CD4-positive, alpha-beta memory T cell (primary cell): ENCODE results near the gene FAT1. TPM values are rescaled to one million over a fixed set of nuclear protein-coding genes. Genes with fewer than 3 reads are reported as not detected.
A peak's percentile ranks its signal among the peaks of the same experiment; 100 is the strongest.

Source experiments
- CTCF ChIA-PET: fragments of 350-600 bp; sonication (Branson Sonifier 250); formaldehyde crosslinking; loops from one replicate; lab custom pipeline; 2021; ENCODE audit warnings: inconsistent platforms; ENCODE audit not compliant: partially characterized antibody; lab: Charles Lee
- POLR2A ChIA-PET: fragments of 350-600 bp; sonication (Branson Sonifier 250); formaldehyde crosslinking; loops from one replicate; lab custom pipeline; 2021; ENCODE audit not compliant: partially characterized antibody; lab: Charles Lee
- DNase-seq, 5 donors: peaks; one replicate each; pipeline versions ENCODE4 v3.0.0 to v3.0.0-alpha.2; 2020 to 2022; ENCODE audit warnings: mixed read lengths in 1 of 5
- H3K27ac ChIP-seq: one replicate; pipeline ENCODE4 v1.7.0; 2013; ENCODE audit warnings: low read depth, low read length
- H3K27me3 ChIP-seq: 2 replicates; pipeline ENCODE4 v1.7.0; 2013; ENCODE audit warnings: mild to moderate bottlenecking, low read length, moderate library complexity; ENCODE audit not compliant: insufficient read depth
- H3K36me3 ChIP-seq: 2 replicates; pipeline ENCODE4 v1.7.0; 2013; ENCODE audit warnings: mild to moderate bottlenecking, low read length, moderate library complexity; ENCODE audit not compliant: insufficient read depth
- H3K4me1 ChIP-seq: 2 replicates; pipeline ENCODE4 v1.7.0; 2013; ENCODE audit warnings: mild to moderate bottlenecking, low read length, moderate library complexity; ENCODE audit not compliant: insufficient read depth
- H3K4me3 ChIP-seq, 2 donors: one replicate each; pipeline ENCODE4 v1.7.0; 2013; ENCODE audit warnings: low read length in 2 of 2, mild to moderate bottlenecking in 1 of 2
- H3K9me3 ChIP-seq, 2 donors: one replicate each; pipeline ENCODE4 v1.7.0; 2013; ENCODE audit warnings: low read length in 2 of 2, control low read depth in 1 of 2; ENCODE audit not compliant: control insufficient read depth in 1 of 2
- H3K27ac Mint-ChIP-seq, 7 donors: one replicate each; pipeline ENCODE4 v1.8.0; 2020 to 2021; ENCODE audit warnings: mixed read lengths in 7 of 7, mild to moderate bottlenecking in 6 of 7, inconsistent platforms in 3 of 7, moderate library complexity in 3 of 7
- H3K27me3 Mint-ChIP-seq, 2 donors: one replicate each; pipeline ENCODE4 v1.8.0; 2020 to 2021; ENCODE audit warnings: mixed read lengths in 2 of 2
- H3K36me3 Mint-ChIP-seq, 2 donors: one replicate each; pipeline ENCODE4 v1.8.0; 2020 to 2021; ENCODE audit warnings: mixed read lengths in 2 of 2, inconsistent platforms in 1 of 2, mild to moderate bottlenecking in 1 of 2
- H3K4me1 Mint-ChIP-seq, 4 donors: one replicate each; pipeline ENCODE4 v1.8.0; 2020 to 2021; ENCODE audit warnings: mixed read lengths in 4 of 4, mild to moderate bottlenecking in 1 of 4
- H3K4me3 Mint-ChIP-seq, 8 donors: one replicate each; pipeline ENCODE4 v1.8.0; 2020 to 2021; ENCODE audit warnings: mixed read lengths in 8 of 8, mild to moderate bottlenecking in 7 of 8, moderate library complexity in 6 of 8, inconsistent platforms in 3 of 8
- H3K9me3 Mint-ChIP-seq, 8 donors: one replicate each; pipeline ENCODE4 v1.8.0; 2020 to 2021; ENCODE audit warnings: mixed read lengths in 8 of 8, mild to moderate bottlenecking in 5 of 8, inconsistent platforms in 3 of 8, moderate library complexity in 1 of 8
- intact Hi-C: fragments of 100-400 bp; cut with micrococcal nuclease; formaldehyde crosslinking; loops from one replicate; pipeline ENCODE4 v1.15.1; 2023
- polyA plus RNA-seq, 2 donors: library from polyadenylated mRNA; unstranded; fragments of 300-500 nt; fragmentation: Illumina TruSeq; gene quantifications; one replicate each; pipeline ENCODE4 v1.2.3, GENCODE V29; 2021
- total RNA-seq, 2 experiments: library from RNA; stranded (reverse); gene quantifications; one replicate each; pipeline ENCODE4 v1.2.3, GENCODE V29; 2021

Gene FAT1
- total and polyA plus RNA-seq, 4 experiments from 2014 or later: not detected

DNA sequence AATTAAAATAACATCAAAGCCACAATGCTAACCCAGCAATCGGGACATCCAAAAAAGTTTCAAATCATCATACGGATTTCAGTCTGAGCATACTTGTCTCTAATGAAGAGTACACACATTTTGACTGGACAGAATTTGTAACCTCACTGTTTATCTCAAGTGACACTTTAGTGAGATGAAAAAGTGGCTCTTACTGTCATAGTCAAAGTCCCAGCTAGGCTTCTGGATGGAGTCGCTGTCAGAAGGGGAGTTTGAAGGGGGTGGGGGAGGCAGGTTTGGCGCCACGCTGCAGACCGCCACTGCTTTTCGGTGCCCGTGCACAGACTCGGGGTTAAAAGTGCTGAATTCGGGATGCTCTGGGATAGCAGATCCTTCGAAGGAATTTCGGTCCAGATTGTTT lies 127.3 kb downstream of the FAT1 start:
- Histone ChIP-seq H3K36me3 (no peaks in the 10 kb centered on the region), H3K4me1 (no peaks in the 10 kb centered on the region), H3K4me3 (no peak overlapping the region), H3K9me3 (no peaks in the 10 kb centered on the region), H3K27me3 (no peaks in the 10 kb centered on the region), H3K27ac (no peak overlapping the region)
- intact Hi-C loops: no loop called here
- POLR2A ChIA-PET: no interaction called here
- H3K9me3 Mint-ChIP-seq: no peaks in the 10 kb centered on the region
- H3K27ac Mint-ChIP-seq: no peak overlapping the region
- no peaks in the 10 kb centered on the region for H3K36me3 Mint-ChIP-seq
- CTCF ChIA-PET: interaction anchor here (5.3 kb wide), 1 partner anchor 12 kb away, joined by 22 read pairs; no protein-coding TSS in a partner anchor
- H3K27me3 Mint-ChIP-seq: peaks cover 0 to 1% of the 10 kb centered on the region in 2 donors
- DNase-seq: no peak
- no peaks in the 10 kb centered on the region for H3K4me1 Mint-ChIP-seq
- H3K4me3 Mint-ChIP-seq: no peak overlapping the region

DNA sequence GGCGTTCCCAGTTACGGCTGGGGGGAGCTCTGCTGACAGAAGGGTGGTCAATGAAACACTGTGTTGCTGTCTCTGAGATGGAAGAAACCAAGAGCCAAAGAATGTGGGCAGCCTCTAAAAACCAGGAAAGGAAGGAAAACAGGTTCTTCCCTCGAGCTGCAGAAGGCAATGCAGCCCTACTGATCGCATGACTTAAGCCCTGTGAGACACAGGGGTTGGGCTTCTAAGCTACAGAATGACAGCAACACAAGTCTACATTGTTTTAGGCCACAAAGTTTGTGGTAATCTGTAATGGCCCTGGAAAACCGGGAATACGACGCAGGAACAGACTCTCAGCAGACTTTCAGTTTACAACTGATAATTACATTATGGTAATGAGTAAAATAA lies 130.1 kb downstream of the FAT1 start:
- Mint-ChIP-seq H3K4me3 (no peak overlapping the region), H3K9me3 (no peaks in the 10 kb centered on the region), H3K27me3 (peaks cover 0 to 1% of the 10 kb centered on the region in 2 donors), H3K36me3 (no peaks in the 10 kb centered on the region), H3K4me1 (no peaks in the 10 kb centered on the region), H3K27ac (no peak overlapping the region)
- H3K4me3 ChIP-seq: no peak overlapping the region
- H3K9me3 ChIP-seq: no peaks in the 10 kb centered on the region
- DNase-seq: no peak
- ChIA-PET POLR2A (no interaction called here), CTCF (interaction anchor here (1.3 to 5.3 kb wide), 2 partner anchors 9 to 526 kb away, joined by 8 to 22 read pairs; partner anchors contain the start of gene TLR3)
- no peaks in the 10 kb centered on the region for H3K36me3 ChIP-seq
- no peaks in the 10 kb centered on the region for H3K4me1 ChIP-seq
- intact Hi-C loops: no loop called here
- no peaks in the 10 kb centered on the region for H3K27me3 ChIP-seq
- H3K27ac ChIP-seq: no peak overlapping the region

DNA sequence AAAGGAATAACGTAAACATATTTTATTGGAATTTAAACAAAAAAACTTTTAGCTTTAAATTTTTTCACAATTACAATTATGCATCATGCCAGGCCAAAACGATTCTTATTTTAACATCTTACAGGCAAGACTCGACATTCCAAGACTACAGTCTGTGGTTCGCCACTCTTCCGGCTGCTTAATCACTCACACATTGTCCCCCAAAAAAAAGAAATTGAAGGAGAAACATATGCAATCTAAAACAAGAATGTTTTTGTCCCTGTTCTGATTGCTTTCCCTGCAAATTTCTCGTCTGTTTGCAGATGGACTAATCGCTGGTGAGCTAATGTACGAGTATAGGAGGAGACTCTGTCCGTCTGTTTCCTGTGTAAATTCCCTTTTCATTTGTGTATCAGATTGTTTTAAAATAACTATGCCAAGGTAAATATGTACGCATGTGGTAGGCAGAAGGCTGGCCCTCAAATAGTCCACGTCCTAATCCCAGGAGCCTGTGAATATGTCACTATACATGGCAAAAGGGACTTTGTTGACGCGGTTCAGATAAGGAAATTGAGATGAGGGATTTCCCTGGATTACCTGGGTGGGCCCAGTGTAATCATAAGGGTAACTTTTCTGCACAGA lies 130.6 kb downstream of the FAT1 start:
- H3K4me3 Mint-ChIP-seq: no peak overlapping the region
- Histone ChIP-seq H3K4me1 (no peaks in the 10 kb centered on the region), H3K27me3 (no peaks in the 10 kb centered on the region), H3K4me3 (no peak overlapping the region), H3K36me3 (no peaks in the 10 kb centered on the region), H3K9me3 (no peaks in the 10 kb centered on the region), H3K27ac (no peak overlapping the region)
- no peaks in the 10 kb centered on the region for H3K9me3 Mint-ChIP-seq
- ChIA-PET CTCF (interaction anchor here (0.9 to 5.3 kb wide), 3 partner anchors 8 to 525 kb away, joined by 3 to 22 read pairs (median 8); partner anchors contain the start of gene TLR3), POLR2A (no interaction called here)
- intact Hi-C loops: no loop called here
- no peak for DNase-seq
- H3K27ac Mint-ChIP-seq: no peak overlapping the region
- H3K4me1 Mint-ChIP-seq: no peaks in the 10 kb centered on the region
- peaks cover 0 to 1% of the 10 kb centered on the region in 2 donors for H3K27me3 Mint-ChIP-seq
- H3K36me3 Mint-ChIP-seq: no peaks in the 10 kb centered on the region

DNA sequence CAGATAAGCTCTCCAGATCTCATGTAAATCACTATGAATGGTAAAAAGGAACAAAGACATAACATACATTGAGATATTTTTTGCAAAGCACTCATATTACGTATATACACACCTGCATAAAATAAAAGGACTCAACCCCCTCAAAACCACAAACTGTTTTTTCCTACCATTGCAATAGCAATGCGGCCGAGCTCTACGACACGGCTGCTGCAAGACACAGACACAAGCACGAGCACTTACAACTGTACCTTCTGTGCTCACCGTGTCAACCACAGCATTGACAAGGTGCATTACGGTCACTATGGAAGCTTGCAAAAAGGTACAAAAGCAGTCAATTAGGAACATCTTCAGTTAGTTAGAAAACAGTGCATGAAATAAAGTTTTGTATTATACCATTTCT lies 131.2 kb downstream of the FAT1 start:
- no peak for DNase-seq
- H3K4me3 ChIP-seq: no peak overlapping the region
- no peaks in the 10 kb centered on the region for H3K4me1 ChIP-seq
- Mint-ChIP-seq H3K4me1 (no peaks in the 10 kb centered on the region), H3K4me3 (no peak overlapping the region), H3K36me3 (no peaks in the 10 kb centered on the region), H3K27me3 (no peaks in the 10 kb centered on the region), H3K27ac (no peak overlapping the region), H3K9me3 (no peaks in the 10 kb centered on the region)
- no peaks in the 10 kb centered on the region for H3K9me3 ChIP-seq
- H3K27me3 ChIP-seq: no peaks in the 10 kb centered on the region
- H3K27ac ChIP-seq: no peak overlapping the region
- intact Hi-C loops: no loop called here
- CTCF ChIA-PET: interaction anchor here (0.9 to 5.3 kb wide), 3 partner anchors 8 to 524 kb away, joined by 3 to 22 read pairs (median 8); partner anchors contain the start of gene TLR3
- H3K36me3 ChIP-seq: no peaks in the 10 kb centered on the region
- POLR2A ChIA-PET: no interaction called here

DNA sequence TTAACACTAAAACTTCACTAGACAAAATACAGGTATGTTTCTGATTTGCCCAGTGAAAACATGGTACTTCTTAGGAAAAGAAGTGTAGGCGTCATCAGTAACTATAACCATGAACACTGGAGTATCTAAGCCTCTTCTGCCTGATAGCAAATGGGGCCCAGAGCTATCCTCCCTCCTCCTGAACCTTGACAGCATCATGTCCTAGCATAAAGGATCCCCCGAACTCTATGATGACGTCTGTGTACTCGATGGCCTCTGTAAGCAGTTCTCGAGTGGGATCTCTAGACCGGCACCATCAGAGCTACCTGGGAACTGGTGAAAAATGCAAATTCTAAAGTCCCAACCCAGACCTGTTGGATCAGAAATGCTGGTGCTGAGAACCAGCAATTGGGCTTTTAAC lies 132.0 kb downstream of the FAT1 start:
- H3K4me1 Mint-ChIP-seq: no peaks in the 10 kb centered on the region
- no peaks in the 10 kb centered on the region for H3K27me3 Mint-ChIP-seq
- no peak overlapping the region for H3K4me3 ChIP-seq
- ChIA-PET POLR2A (no interaction called here), CTCF (interaction anchor here (2.0 to 5.3 kb wide), 2 partner anchors 7 to 295 kb away, joined by 5 to 22 read pairs; no protein-coding TSS in a partner anchor)
- intact Hi-C loops: no loop called here
- no peaks in the 10 kb centered on the region for H3K36me3 ChIP-seq
- DNase-seq: no peak
- H3K36me3 Mint-ChIP-seq: no peaks in the 10 kb centered on the region
- no peaks in the 10 kb centered on the region for H3K4me1 ChIP-seq
- H3K9me3 ChIP-seq: no peaks in the 10 kb centered on the region
- H3K4me3 Mint-ChIP-seq: no peak overlapping the region
- no peak overlapping the region for H3K27ac ChIP-seq
- H3K9me3 Mint-ChIP-seq: no peaks in the 10 kb centered on the region
- H3K27me3 ChIP-seq: no peaks in the 10 kb centered on the region
- no peak overlapping the region for H3K27ac Mint-ChIP-seq

DNA sequence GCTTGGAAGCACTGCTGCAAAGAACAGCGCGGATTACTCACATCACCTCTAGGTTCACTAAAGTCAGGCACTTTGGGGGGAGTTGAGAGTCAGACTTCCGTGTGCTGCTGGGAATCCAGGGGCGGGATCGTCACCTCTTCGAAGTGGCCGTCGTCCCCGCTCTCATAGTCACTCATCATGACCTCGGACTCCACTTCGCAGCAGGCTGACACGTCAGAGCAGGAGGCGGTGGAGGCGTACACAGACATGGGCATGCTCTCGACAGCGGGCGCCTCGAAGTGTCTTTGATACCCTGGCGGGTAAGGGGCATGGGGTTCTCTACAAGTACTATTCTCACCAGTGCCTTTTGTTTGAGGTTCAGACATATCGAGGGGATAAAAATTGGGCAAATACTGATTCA lies 135.2 kb downstream of the FAT1 start:
- Mint-ChIP-seq H3K27ac (no peak overlapping the region), H3K36me3 (no peaks in the 10 kb centered on the region), H3K27me3 (no peaks in the 10 kb centered on the region), H3K4me1 (no peaks in the 10 kb centered on the region), H3K4me3 (no peak overlapping the region), H3K9me3 (no peaks in the 10 kb centered on the region)
- intact Hi-C loops: loop anchor here (5.0 kb wide), 1 partner anchor 1116 kb away; the partner anchor contains the start of gene CCDC110
- no peak overlapping the region for H3K27ac ChIP-seq
- CTCF ChIA-PET: interaction anchor here (1.9 to 3.7 kb wide), 4 partner anchors 10 to 521 kb away, joined by 6 to 52 read pairs (median 25); partner anchors contain the start of gene TLR3
- POLR2A ChIA-PET: no interaction called here
- no peak overlapping the region for H3K4me3 ChIP-seq
- DNase-seq: no peak
- no peaks in the 10 kb centered on the region for H3K4me1 ChIP-seq
- no peaks in the 10 kb centered on the region for H3K36me3 ChIP-seq
- H3K27me3 ChIP-seq: no peaks in the 10 kb centered on the region
- H3K9me3 ChIP-seq: no peaks in the 10 kb centered on the region

DNA sequence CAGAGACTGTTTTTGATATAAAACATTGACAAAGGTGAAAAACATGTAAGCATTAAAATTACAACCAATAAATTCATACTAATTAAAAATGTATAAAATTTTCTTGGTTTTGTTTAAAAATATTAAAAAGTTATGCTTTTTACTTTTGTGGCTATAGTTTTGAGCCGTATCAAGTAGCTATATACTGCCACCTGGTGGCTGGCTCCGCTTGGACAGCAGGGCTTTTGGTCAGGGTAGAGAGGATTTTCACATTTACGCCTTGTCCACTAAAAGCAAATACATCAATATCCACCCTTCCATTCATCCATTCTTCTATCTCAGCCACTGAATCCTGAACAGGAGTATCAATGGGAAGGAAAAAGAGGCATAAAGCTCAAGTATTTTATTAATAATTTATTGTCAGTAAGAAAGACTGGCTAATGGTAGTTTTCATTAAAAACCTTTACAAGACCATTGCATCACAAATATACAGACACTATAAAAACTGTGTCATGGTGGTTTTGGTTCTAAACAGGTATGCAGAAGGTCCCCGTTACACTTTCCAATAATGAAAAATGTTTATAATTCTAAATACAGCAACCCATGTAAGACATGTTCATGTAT lies 136.1 kb downstream of the FAT1 start:
- ChIA-PET CTCF (interaction anchor here (0.7 to 3.7 kb wide), 13 partner anchors 9 to 548 kb away, joined by 3 to 52 read pairs (median 4); partner anchors contain the start of gene TLR3), POLR2A (no interaction called here)
- Mint-ChIP-seq H3K9me3 (peaks cover 0 to 6% (median 1%) of the 10 kb centered on the region in 8 donors), H3K4me1 (no peaks in the 10 kb centered on the region), H3K27ac (no peak overlapping the region), H3K36me3 (no peaks in the 10 kb centered on the region), H3K4me3 (no peak overlapping the region), H3K27me3 (no peaks in the 10 kb centered on the region)
- H3K36me3 ChIP-seq: no peaks in the 10 kb centered on the region
- H3K27ac ChIP-seq: no peak overlapping the region
- no peaks in the 10 kb centered on the region for H3K27me3 ChIP-seq
- no peak overlapping the region for H3K4me3 ChIP-seq
- H3K9me3 ChIP-seq: no peaks in the 10 kb centered on the region
- no peaks in the 10 kb centered on the region for H3K4me1 ChIP-seq
- DNase-seq: peak in 4 of 5 donors; percentile 31 to 47 (median 38)
- intact Hi-C loops: loop anchor here (5.0 kb wide), 1 partner anchor 1115 kb away; the partner anchor contains the start of gene CCDC110
